Stimulated activated CD4-positive, alpha-beta T cell treated with anti-CD3 and anti-CD28 coated beads, Interleukin-15, amount 100 ng/mL, for 48 hours (primary cell): Measurements from ENCODE around the gene GPRC5C.
"Not testable (repeated sequence)": the region's sequence is repeated elsewhere in the genome, so short reads cannot be mapped to it uniquely, and the experiment has no call there.

Experiments used
- DNase-seq, 2 donors: peaks; one replicate each; pipeline ENCODE4 v3.0.0-alpha.2; 2020; ENCODE audit warnings: low read depth in 2 of 2

Gene GPRC5C

DNA sequence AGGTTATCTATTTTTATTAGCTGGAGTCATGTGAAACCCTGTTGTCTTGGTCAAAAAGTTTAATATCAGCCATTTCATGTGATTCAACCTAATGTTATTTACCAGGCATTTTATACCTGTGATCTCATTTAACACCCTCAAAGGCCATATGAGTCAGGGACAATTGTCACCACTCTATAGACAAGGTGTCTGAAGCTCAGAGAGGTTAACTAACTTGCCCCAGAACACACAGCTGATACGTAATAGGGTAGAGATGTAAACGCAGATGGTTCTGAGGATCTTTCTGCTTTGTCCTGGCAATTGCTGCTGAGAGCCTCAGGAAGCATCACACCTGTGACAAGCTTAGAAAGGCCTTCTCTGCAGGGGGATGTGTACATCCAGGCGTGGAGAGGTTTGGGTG, 39.5 kb downstream of the GPRC5C start:
- no peak for DNase-seq

GRCh38 chr17:74472890-74473289, 41.0 kb downstream of the GPRC5C start:
- DNase-seq = no peak

- no peak for DNase-seq
These were observed 41.4 kb downstream of the GPRC5C start for GRCh38 chr17:74473294-74473693.

DNA sequence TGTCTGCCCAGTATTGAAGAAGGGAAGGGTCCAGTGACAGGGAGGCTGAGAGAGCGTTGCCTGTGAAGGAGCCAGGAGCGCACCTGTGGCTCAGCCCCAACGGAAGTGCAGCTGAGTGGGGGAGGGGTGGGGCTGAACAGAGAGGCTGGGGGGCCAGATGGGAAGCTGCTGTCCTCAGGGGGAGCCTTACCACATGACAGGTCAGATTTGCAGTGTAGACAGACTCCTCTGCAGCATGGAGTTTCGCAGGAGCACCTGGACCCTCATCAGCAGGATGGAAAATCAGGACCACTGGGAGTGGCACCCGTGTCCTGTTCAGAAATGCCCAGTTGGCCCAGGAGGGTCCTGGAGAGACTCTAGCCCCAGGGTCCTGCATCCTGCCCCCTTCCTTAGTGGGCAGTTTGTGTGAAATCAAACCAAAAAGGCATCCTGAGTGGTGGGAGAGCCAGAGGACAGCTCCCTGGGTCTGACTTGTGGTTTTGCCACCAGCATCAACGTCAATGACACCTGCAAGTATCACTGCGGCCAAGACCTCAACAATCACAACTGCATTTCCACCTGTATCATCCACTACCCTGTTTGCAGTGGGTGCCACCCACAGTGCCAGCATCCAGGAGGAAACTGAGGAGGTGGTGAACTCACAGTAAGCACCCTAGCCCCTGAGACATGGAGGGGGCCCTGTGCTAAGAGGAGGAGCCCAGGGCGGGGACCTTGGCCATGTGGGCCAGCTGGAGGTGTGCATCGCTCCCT, 42.3 kb downstream of the GPRC5C start:
- no peak for DNase-seq

GRCh38 chr17:74475189-74475588, 43.3 kb downstream of the GPRC5C start:
- no peak for DNase-seq

DNA sequence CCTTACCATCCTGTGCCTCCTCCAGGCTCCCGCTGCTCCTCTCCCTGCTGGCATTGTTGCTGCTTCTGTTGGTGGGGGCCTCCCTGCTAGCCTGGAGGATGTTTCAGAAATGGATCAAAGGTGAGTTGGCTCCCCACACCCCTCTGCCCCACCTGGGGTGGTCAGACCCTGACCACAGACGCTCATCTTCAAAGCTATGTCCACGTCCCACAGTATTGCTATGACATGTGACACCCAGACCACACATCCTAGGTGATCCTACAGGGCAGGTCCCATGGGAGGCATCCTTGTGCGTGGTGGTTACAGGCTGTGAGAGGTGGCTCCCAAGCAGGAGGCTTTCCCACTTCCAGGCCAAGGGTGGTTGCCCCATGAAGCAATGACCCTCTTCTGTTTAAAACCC, 45.5 kb downstream of the GPRC5C start:
- DNase-seq = no peak

GRCh38 chr17:74478420-74479100, 46.7 kb downstream of the GPRC5C start:
- DNase-seq = no peak

GRCh38 chr17:74480290-74480689, 48.4 kb downstream of the GPRC5C start:
- no peak for DNase-seq

GRCh38 chr17:74481621-74482020, 49.7 kb downstream of the GPRC5C start:
- no peak for DNase-seq

- DNase-seq = no peak
These were observed 52.2 kb downstream of the GPRC5C start for GRCh38 chr17:74484066-74484465.

- no peak for DNase-seq
These were observed 53.3 kb downstream of the GPRC5C start for GRCh38 chr17:74485022-74485743.

GRCh38 chr17:74485841-74486240, 54.0 kb downstream of the GPRC5C start:
- DNase-seq = no peak

DNA sequence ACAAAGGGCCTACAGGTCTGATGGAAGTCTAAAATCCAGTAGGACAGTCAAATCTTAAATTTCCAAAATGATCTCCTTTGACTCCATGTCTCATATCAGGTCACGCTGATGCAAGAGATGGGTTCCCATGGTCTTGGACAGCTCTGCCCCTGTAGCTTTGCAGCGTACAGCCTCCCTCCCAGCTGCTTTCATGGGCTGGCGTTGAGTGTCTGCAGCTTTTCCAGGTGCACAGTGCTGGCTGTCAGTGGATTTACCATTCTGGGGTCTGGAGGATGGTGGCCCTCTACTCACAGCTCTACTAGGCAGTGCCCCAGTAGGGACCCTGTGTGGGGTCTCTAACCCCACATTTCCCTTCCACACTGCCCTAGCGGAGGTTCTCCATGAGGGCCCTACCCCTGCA, 56.4 kb downstream of the GPRC5C start:
- not testable (repeated sequence) for DNase-seq

GRCh38 chr17:74490716-74491115, 58.8 kb downstream of the GPRC5C start:
- no peak for DNase-seq

GRCh38 chr17:74491626-74492025, 59.7 kb downstream of the GPRC5C start:
- no peak for DNase-seq

DNA sequence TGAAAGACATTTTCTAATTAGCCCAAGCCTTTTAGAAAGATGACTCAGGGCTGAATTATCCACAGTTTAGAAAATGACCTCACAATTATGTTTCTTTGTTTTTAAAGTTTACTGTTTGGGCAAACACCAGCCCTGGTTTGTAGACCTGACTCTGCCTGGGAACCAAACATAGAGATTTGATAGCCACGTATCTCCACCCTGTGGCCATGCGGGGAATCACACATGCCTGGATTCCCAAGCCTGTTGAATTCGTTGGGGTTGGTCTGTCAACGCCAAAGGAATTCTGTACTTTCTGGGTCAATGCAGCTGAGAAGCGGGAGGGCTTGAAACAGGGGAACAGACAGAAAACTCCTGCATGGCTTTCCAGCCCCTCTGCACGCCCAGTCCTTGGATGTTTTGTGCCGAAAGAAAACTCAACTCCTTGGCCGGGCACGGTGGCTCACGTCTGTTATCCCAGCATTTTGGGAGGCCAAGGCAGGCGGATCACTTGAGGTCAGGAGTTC, 61.5 kb downstream of the GPRC5C start:
- DNase-seq = peak in 1 of 2 donors; percentile 40
